Chondrocyte (in vitro differentiated cells): ENCODE measurements around the gene TMCC1. TPM values are rescaled to one million over a fixed set of nuclear protein-coding genes. Genes with fewer than 3 reads are reported as not detected.
"Not testable (repeated sequence)": the region's sequence is repeated elsewhere in the genome, so short reads cannot be mapped to it uniquely, and the experiment has no call there.

Source experiments
- DNase-seq: peaks from one replicate; pipeline ENCODE4 v3.0.0; 2021; ENCODE audit warnings: mixed read lengths, low spot score
- H3K27ac Mint-ChIP-seq: one replicate; pipeline ENCODE4 v1.8.0; 2021; ENCODE audit warnings: mild to moderate bottlenecking, moderate library complexity, mixed read lengths; ENCODE audit not compliant: unreplicated experiment
- H3K27me3 Mint-ChIP-seq: 2 replicates; pipeline ENCODE4 v1.8.0; 2021; ENCODE audit warnings: low read depth, mixed read lengths
- H3K36me3 Mint-ChIP-seq: 2 replicates; pipeline ENCODE4 v1.8.0; 2021; ENCODE audit warnings: low read depth, mixed read lengths
- H3K4me1 Mint-ChIP-seq: 2 replicates; pipeline ENCODE4 v1.8.0; 2021; ENCODE audit warnings: low read depth, mild to moderate bottlenecking, mixed read lengths
- H3K4me3 Mint-ChIP-seq: one replicate; pipeline ENCODE4 v1.8.0; 2021; ENCODE audit warnings: mild to moderate bottlenecking, moderate library complexity, mixed read lengths; ENCODE audit not compliant: unreplicated experiment
- H3K9me3 Mint-ChIP-seq: 2 replicates; pipeline ENCODE4 v1.8.0; 2021; ENCODE audit warnings: low read depth, mixed read lengths
- total RNA-seq: library from RNA; stranded (reverse); gene quantifications from 3 replicates; pipeline ENCODE4 v1.2.1, GENCODE V29; 2021
- TF ChIP-seq, protein P1 (sequence below): fragments of 200-600 bp; sonication (generic); IDR thresholded peaks from 2 replicates; pipeline ENCODE4 v1.5.0; 2021; ENCODE audit warnings: antibody characterized with exemption, mild to moderate bottlenecking, moderate library complexity

TMCC1 gene
- total RNA-seq, 1 donor from 2014 or later, result 34.3 TPM

DNA sequence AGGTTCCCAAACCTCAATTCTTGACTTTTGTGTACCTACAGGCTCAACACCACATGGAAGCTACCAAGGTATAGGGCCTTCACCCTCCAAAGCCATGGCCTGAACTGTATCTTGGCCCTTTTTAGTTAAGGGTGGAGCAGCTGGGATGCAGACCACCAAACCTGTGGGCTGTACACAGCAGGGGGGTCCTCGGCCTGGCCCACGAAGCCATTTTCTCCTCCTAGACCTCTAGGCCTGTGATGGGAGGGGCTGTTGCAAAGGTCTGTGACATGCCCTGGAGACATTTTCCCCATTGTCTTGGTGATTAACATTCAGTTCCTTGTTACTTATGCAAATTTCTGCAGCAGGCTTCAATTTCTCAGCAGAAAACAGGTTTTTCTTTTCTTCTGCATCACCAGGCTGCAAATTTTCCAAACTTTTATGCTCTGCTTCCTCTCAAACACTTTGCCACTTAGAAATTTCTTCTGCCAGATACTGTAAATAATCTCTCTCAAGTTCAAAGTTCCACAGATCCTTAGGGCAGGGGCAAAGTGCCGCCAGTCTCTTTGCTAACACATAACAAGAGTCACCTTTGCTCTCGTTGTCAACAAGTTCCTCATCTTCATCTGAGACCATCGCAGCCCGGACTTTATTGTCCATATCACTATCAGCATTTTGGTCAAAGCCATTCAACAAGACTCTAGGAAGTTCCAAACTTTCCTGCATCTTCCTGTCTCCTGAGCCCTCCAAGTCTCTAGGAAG lies 196.1 kb downstream of the TMCC1 start:
- no peaks in the 10 kb centered on the region for H3K27me3 Mint-ChIP-seq
- TF ChIP-seq, protein P1, sequence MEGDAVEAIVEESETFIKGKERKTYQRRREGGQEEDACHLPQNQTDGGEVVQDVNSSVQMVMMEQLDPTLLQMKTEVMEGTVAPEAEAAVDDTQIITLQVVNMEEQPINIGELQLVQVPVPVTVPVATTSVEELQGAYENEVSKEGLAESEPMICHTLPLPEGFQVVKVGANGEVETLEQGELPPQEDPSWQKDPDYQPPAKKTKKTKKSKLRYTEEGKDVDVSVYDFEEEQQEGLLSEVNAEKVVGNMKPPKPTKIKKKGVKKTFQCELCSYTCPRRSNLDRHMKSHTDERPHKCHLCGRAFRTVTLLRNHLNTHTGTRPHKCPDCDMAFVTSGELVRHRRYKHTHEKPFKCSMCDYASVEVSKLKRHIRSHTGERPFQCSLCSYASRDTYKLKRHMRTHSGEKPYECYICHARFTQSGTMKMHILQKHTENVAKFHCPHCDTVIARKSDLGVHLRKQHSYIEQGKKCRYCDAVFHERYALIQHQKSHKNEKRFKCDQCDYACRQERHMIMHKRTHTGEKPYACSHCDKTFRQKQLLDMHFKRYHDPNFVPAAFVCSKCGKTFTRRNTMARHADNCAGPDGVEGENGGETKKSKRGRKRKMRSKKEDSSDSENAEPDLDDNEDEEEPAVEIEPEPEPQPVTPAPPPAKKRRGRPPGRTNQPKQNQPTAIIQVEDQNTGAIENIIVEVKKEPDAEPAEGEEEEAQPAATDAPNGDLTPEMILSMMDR, result no peak
- no peak overlapping the region for H3K27ac Mint-ChIP-seq
- no peak overlapping the region for H3K4me3 Mint-ChIP-seq
- no peak for DNase-seq
- H3K9me3 Mint-ChIP-seq, result peaks cover 3% of the 10 kb centered on the region
- H3K36me3 Mint-ChIP-seq, result peaks cover 4% of the 10 kb centered on the region
- no peaks in the 10 kb centered on the region for H3K4me1 Mint-ChIP-seq

DNA sequence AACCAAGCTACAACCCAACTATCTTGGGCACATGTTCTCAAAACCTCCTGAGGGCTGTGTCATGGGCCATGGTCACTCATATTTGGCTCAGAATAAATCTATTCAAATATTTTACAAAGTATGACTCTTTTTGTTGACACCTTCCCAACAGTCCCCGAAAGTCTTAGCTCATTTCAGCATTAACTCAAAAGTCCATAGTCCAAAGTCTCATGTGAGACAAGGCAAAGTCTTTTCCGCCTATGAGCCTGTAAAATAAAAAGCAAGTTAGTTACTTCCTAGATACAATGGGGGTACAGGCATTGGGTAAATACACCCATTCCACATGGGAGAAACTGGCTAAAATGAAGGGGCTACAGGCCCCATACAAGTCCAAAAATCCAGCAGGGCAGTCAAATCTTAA lies 197.1 kb downstream of the TMCC1 start:
- H3K27me3 Mint-ChIP-seq, H3K4me1 Mint-ChIP-seq, H3K4me3 Mint-ChIP-seq, H3K27ac Mint-ChIP-seq, H3K9me3 Mint-ChIP-seq, H3K36me3 Mint-ChIP-seq, DNase-seq: not testable (repeated sequence)

DNA sequence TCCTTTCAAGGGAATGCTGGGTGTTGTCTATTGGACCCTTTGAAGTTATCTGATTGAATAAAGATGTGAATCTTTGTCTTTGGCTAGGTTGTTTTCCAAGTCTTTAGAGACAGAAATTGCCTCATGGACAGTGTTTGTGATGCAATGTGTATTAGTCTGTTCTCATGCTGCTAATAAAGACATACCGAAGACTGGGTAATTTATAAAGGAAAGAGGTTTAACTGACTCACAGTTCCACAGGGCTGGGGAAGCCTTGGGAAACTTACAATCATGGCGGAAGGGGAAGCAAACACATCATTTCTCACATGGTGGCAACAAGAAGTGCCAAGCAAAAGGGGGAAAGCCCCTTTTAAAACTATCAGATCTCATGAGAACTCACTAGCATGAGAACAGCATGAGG lies 198.3 kb downstream of the TMCC1 start:
- H3K4me3 Mint-ChIP-seq, result no peak overlapping the region
- H3K9me3 Mint-ChIP-seq, result peaks cover 3% of the 10 kb centered on the region
- peaks cover 3% of the 10 kb centered on the region for H3K4me1 Mint-ChIP-seq
- TF ChIP-seq, protein P1, result no peak
- no peak overlapping the region for H3K27ac Mint-ChIP-seq
- peaks cover 4% of the 10 kb centered on the region for H3K36me3 Mint-ChIP-seq
- no peaks in the 10 kb centered on the region for H3K27me3 Mint-ChIP-seq
- DNase-seq, result no peak

DNA sequence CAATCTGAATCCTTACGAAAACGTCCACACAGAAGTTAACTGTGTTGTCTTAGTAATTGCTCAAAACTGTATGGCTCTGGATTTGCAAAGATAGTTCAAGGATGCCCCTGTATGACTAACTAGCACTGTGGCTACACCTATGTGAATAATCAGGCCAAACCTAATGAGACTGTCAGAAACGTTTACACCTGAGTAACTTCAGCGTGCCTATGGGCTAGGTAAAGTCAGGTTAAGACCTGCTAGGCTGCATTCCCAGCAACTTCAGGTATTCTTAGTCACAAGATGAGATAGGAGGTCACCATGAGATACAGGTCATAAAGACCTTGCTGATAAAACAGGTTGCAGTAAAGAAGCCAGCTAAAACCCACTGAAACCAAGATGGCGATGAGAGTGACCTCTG lies 199.3 kb downstream of the TMCC1 start:
- no peak for DNase-seq
- no peak overlapping the region for H3K27ac Mint-ChIP-seq
- TF ChIP-seq, protein P1, result no peak
- H3K9me3 Mint-ChIP-seq, result peaks cover 3% of the 10 kb centered on the region
- H3K27me3 Mint-ChIP-seq, result no peaks in the 10 kb centered on the region
- H3K36me3 Mint-ChIP-seq, result peaks cover 4% of the 10 kb centered on the region
- H3K4me3 Mint-ChIP-seq, result no peak overlapping the region
- H3K4me1 Mint-ChIP-seq, result peaks cover 8% of the 10 kb centered on the region

DNA sequence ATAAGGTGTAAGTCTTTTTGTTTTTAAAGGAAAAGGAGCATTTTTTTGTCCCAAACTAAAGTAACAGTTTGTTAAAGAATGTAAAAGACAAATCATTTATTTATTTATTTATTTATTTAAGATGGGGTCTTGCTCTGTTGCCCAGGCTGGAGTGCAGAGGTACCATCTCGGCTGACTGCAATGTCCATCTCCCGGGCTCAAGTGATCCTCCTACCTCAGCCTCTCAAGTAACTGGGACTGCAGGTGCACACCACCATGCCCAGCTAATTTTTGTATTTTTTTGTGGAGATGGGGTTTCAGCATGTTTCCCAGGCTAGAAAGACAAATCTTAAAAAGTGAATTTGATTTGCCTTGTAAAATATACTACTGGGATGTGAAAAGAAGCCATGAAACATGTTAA lies 200.8 kb downstream of the TMCC1 start:
- H3K9me3 Mint-ChIP-seq, result peaks cover 3% of the 10 kb centered on the region
- H3K36me3 Mint-ChIP-seq, result peaks cover 4% of the 10 kb centered on the region
- TF ChIP-seq, protein P1, result no peak
- no peak overlapping the region for H3K27ac Mint-ChIP-seq
- H3K4me3 Mint-ChIP-seq, result no peak overlapping the region
- no peak for DNase-seq
- H3K4me1 Mint-ChIP-seq, result peaks cover 22% of the 10 kb centered on the region
- no peaks in the 10 kb centered on the region for H3K27me3 Mint-ChIP-seq

DNA sequence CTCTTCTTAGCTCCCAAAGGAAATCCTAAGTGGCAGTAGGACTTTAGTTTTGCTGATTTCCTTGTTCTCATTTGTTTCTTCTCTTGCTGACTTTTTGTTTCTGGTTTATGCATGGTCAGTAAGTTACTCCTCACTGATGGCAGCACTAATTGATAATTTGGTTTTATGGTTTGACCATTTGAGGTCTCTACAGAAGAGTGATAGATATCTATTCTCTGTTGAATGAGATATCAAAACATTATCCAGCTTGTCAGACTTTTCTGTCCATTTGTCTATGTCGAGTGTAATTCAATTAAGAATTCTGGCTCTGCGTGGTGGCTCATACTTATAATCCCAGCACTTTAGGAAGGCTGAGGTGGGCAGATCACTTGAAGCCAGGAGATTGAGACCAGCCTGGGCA lies 202.5 kb downstream of the TMCC1 start:
- TF ChIP-seq, protein P1, result no peak
- H3K4me1 Mint-ChIP-seq, result peaks cover 36% of the 10 kb centered on the region
- H3K4me3 Mint-ChIP-seq, result no peak overlapping the region
- H3K27me3 Mint-ChIP-seq, result no peaks in the 10 kb centered on the region
- DNase-seq, result no peak
- peaks cover 2% of the 10 kb centered on the region for H3K36me3 Mint-ChIP-seq
- peaks cover 3% of the 10 kb centered on the region for H3K9me3 Mint-ChIP-seq
- no peak overlapping the region for H3K27ac Mint-ChIP-seq
